Activated naive CD8-positive, alpha-beta T cell (primary cell): ENCODE measurements around the gene MTA1.

ENCODE experiments used
- H3K27ac Mint-ChIP-seq: one replicate; pipeline ENCODE4 v1.8.0; 2021; ENCODE audit warnings: mixed read lengths
- H3K27me3 Mint-ChIP-seq: one replicate; pipeline ENCODE4 v1.8.0; 2021; ENCODE audit warnings: mixed read lengths
- H3K36me3 Mint-ChIP-seq: one replicate; pipeline ENCODE4 v1.8.0; 2021; ENCODE audit warnings: mixed read lengths
- H3K4me1 Mint-ChIP-seq: one replicate; pipeline ENCODE4 v1.8.0; 2021; ENCODE audit warnings: low read depth, mixed read lengths
- H3K4me3 Mint-ChIP-seq: one replicate; pipeline ENCODE4 v1.8.0; 2021; ENCODE audit warnings: mild to moderate bottlenecking, mixed read lengths
- H3K9me3 Mint-ChIP-seq: one replicate; pipeline ENCODE4 v1.8.0; 2021; ENCODE audit warnings: low read depth, mixed read lengths

Gene MTA1

GRCh38 chr14:105448706-105449111 is 29.1 kb downstream of the MTA1 start:
- no peak overlapping the region for H3K4me3 Mint-ChIP-seq
- H3K36me3 Mint-ChIP-seq: peaks cover 3% of the 10 kb centered on the region
- no peaks in the 10 kb centered on the region for H3K4me1 Mint-ChIP-seq
- no peaks in the 10 kb centered on the region for H3K9me3 Mint-ChIP-seq
- no peak overlapping the region for H3K27ac Mint-ChIP-seq
- H3K27me3 Mint-ChIP-seq: no peaks in the 10 kb centered on the region

DNA sequence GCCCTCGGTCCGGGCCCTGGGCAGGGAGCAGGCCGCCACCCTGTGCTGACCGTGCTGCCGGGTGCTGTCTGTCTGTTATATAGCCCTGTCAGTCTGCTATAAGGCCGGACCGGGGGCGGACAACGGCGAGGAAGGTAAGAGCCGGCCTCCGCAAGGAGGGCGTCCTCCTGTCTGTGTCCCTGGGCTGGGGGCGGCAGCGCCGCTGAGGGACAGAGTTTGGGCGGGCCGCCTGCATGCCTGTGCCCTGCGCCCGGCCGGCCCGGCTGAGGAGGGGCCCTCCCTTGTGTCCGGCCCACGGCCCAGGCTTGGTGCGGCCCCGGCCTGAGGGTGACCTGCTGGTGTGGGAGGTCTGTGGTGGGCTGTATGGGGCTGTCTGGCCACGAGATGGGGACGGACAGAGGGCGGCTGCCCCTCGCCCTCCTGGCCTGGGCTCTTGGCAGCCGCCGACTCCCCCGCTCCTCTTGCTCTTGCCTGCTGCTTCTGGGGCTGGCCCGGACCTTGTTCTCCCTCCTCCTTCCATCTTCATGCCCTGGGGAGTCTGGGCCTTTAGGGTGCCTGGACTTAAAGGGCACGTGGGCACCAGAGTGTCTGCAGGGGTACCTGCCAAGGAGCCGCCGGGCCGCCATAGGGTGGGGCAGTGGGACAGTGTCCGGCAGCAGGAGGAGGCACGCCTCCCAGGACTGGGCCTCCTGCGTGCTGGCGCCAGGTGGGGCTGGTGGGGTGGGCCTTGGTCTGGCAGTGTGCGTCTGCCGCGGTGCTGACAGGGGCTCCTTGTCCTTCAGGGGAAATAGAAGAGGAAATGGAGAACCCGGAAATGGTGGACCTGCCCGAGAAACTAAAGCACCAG is 29.9 kb downstream of the MTA1 start:
- H3K27me3 Mint-ChIP-seq: no peaks in the 10 kb centered on the region
- no peaks in the 10 kb centered on the region for H3K4me1 Mint-ChIP-seq
- peaks cover 3% of the 10 kb centered on the region for H3K36me3 Mint-ChIP-seq
- H3K4me3 Mint-ChIP-seq: no peak overlapping the region
- no peak overlapping the region for H3K27ac Mint-ChIP-seq
- no peaks in the 10 kb centered on the region for H3K9me3 Mint-ChIP-seq

GRCh38 chr14:105450123-105450505 is 30.5 kb downstream of the MTA1 start:
- Mint-ChIP-seq H3K4me1 (no peaks in the 10 kb centered on the region), H3K27ac (no peak overlapping the region), H3K9me3 (no peaks in the 10 kb centered on the region), H3K27me3 (no peaks in the 10 kb centered on the region), H3K4me3 (no peak overlapping the region), H3K36me3 (peaks cover 3% of the 10 kb centered on the region)

DNA sequence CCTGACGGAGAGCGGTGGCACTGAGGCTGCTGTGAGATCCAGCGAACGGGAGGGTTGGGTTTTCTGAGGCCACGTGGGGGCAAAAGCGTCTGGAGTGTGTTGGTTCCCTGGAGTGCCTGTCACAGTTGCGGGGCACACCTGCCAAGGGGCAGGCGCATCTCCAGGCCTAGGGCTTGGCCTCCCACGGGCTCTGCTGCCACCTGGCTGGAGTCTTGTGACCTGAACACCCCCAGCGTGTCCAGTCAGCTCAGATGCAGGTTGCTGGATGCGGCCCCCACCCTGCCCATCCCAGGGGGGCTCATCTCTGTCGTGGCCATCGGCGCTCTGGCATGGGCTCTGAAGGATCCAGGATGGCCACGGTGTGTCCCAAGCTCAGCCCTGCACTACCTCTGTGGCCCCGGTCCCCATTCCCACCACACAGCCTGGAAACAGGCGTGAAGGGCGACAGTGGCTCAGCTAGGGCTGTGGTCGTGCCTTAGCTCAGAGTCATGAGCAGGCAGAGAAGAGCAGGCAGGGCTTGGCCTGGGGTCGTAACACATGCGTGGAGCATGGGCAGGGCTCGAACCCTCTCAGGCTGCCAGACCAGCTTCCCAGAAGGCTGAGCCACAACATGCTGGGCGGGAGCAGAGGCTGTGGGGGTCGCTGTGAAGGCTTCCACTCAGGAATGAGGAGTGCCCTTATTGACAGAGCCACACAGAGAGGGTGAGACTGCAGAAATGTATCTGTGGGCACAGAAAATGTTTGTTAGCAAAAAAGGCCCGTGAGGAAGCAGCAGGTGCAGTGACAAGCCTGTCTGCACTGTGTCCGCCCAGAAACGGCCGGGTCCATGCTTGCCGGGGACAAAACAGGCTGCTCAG is 31.5 kb downstream of the MTA1 start:
- no peaks in the 10 kb centered on the region for H3K4me1 Mint-ChIP-seq
- H3K27ac Mint-ChIP-seq: no peak overlapping the region
- H3K9me3 Mint-ChIP-seq: no peaks in the 10 kb centered on the region
- peaks cover 3% of the 10 kb centered on the region for H3K36me3 Mint-ChIP-seq
- no peaks in the 10 kb centered on the region for H3K27me3 Mint-ChIP-seq
- no peak overlapping the region for H3K4me3 Mint-ChIP-seq

DNA sequence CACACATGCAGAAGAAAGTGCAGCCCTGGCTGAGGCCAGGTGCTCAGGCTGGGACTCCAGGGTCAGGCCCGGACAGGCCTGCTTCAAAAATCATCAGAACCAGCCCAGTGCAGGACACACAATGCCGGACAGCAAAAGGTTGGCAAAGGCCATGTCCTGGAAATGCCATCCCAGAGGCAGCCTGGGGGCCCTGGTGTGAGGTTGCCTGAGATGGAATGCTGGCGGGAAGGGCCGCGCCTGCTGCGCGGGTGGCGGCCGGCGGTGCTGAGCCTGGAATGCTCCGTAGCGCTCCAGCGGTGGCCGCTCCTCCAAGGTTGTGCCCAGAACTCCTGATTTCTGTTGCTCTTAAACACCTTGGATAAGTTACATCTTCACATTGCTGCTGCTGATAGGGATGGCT is 33.3 kb downstream of the MTA1 start:
- no peaks in the 10 kb centered on the region for H3K27me3 Mint-ChIP-seq
- peaks cover 3% of the 10 kb centered on the region for H3K36me3 Mint-ChIP-seq
- H3K4me1 Mint-ChIP-seq: no peaks in the 10 kb centered on the region
- no peaks in the 10 kb centered on the region for H3K9me3 Mint-ChIP-seq
- no peak overlapping the region for H3K27ac Mint-ChIP-seq
- no peak overlapping the region for H3K4me3 Mint-ChIP-seq

GRCh38 chr14:105453847-105454246 is 34.2 kb downstream of the MTA1 start:
- H3K9me3 Mint-ChIP-seq: no peaks in the 10 kb centered on the region
- H3K27me3 Mint-ChIP-seq: no peaks in the 10 kb centered on the region
- no peak overlapping the region for H3K4me3 Mint-ChIP-seq
- H3K4me1 Mint-ChIP-seq: no peaks in the 10 kb centered on the region
- peaks cover 3% of the 10 kb centered on the region for H3K36me3 Mint-ChIP-seq
- H3K27ac Mint-ChIP-seq: no peak overlapping the region

GRCh38 chr14:105455086-105455640 is 35.5 kb downstream of the MTA1 start:
- no peaks in the 10 kb centered on the region for H3K4me1 Mint-ChIP-seq

DNA sequence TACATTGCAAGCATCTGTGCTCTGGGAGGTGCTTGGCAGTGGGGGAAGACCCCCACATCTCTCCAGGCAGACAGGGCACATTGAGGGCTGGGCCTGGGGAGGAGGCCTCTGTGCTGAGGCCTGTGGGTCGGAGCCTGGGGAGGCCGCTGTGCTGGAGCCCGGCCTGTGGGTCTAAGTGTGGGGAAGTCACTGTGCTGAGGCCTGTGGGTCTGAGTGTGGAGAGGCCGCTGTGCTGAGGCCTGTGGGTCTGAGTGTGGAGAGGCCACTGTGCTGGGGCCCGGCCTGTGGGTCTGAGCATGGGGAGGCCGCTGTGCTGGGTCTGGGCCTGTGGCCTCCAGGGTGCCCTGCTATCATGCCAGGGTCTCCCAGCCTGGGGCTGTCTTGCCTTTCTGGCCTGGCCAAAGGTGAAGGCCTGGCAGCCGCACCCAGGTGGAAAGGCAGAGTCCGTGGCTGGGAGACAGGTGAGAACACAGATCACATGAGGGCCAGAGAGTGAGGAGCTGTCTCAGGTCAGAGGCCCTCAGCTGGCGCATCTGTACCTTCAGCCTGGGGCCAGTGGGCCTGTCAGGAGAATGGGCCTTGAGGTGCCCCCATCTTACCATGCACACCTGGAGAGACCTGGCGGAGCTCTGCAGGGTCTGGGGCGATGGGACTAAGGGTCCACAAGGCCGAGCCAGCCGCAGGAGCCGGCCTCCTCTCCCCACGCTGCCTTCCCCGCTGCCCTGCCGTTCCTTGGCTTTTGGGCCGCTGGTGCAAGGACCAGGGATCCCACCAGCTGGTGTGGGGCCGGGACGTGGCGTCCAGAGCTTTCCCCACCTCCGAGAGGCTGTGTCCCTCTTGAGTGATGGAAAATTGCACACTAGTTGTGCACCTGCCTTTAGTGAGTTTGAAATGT is 36.4 kb downstream of the MTA1 start:
- H3K27ac Mint-ChIP-seq: no peak overlapping the region
- peaks cover 3% of the 10 kb centered on the region for H3K36me3 Mint-ChIP-seq
- H3K4me1 Mint-ChIP-seq: no peaks in the 10 kb centered on the region
- H3K4me3 Mint-ChIP-seq: no peak overlapping the region
- H3K9me3 Mint-ChIP-seq: no peaks in the 10 kb centered on the region
- no peaks in the 10 kb centered on the region for H3K27me3 Mint-ChIP-seq

More at GRCh38 chr14:105455086-105455640, 35.5 kb downstream of the MTA1 start:
- H3K9me3 Mint-ChIP-seq: no peaks in the 10 kb centered on the region
- no peak overlapping the region for H3K27ac Mint-ChIP-seq
- H3K27me3 Mint-ChIP-seq: no peaks in the 10 kb centered on the region
- H3K36me3 Mint-ChIP-seq: peaks cover 3% of the 10 kb centered on the region
- no peak overlapping the region for H3K4me3 Mint-ChIP-seq

DNA sequence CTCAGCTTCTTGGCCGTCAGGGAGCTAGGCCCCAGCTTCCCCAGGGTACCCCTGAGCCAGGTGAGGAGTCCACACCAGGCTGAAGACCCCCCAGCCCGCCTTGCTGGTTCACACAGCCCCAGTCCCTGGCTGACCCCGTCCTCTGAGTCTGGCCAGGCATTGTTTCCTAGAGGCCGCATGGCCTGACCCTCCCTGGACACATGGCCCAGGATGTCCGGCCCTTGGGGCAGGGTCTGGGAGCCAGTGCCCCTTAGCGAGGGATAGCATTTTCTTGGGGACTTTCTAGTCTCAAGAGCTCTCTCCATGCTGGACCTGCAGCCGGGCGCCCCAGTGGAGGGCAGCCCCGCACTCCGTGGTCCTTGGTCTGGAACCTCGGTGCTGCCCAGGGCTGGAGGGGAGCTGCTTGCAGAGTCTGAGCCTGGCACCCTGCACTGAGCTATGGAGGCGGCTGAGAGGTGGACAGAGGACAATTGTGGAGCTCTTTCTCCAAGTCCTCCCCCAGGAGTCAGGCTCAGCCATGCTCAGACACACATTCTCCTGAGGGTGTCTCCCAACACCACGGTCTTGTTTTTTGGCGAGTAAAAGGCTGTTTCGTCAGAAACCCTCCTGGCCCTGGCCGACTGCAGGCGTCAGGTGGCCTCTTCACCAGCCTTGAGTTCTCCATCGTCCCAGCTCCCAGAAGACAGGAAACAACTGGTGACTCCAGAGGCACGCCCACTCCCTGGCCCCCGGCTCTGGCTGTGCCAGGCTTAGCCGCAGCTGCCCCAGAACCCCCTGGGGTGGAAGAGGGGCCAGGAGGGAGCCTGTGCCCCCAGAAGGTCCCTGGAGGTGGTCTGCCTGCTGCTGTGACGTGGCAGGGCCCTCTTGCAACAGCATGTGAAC is 37.4 kb downstream of the MTA1 start:
- H3K27me3 Mint-ChIP-seq: no peaks in the 10 kb centered on the region
- H3K36me3 Mint-ChIP-seq: peaks cover 3% of the 10 kb centered on the region
- H3K4me1 Mint-ChIP-seq: no peaks in the 10 kb centered on the region
- H3K4me3 Mint-ChIP-seq: no peak overlapping the region
- no peaks in the 10 kb centered on the region for H3K9me3 Mint-ChIP-seq
- H3K27ac Mint-ChIP-seq: no peak overlapping the region

DNA sequence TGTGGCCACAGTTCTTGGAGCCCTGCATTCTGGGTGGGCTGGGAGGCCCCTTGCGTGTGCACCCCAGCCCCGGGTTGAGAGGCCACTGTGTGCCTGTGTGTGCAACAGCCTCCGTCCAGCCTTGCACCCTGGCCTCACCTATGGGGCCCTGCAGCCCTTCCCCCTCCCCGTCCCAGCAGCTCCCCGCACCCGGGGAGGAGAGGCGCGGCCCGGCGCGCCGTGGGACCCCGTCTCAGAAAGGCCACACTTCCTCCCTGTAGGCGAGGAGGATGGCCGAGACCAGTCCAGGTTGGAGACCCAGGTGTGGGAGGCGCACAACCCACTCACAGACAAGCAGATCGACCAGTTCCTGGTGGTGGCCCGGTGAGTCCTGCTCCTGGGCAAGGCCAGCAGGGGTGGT is 38.4 kb downstream of the MTA1 start:
- H3K4me3 Mint-ChIP-seq: no peak overlapping the region

GRCh38 chr14:105458571-105458970 is 38.9 kb downstream of the MTA1 start:
- Mint-ChIP-seq H3K36me3 (no peaks in the 10 kb centered on the region), H3K4me1 (no peaks in the 10 kb centered on the region), H3K27ac (no peak overlapping the region), H3K27me3 (no peaks in the 10 kb centered on the region), H3K9me3 (no peaks in the 10 kb centered on the region), H3K4me3 (no peak overlapping the region)

More for the DNA sequence above, 38.4 kb downstream of the MTA1 start:
- H3K4me1 Mint-ChIP-seq: no peaks in the 10 kb centered on the region
- H3K36me3 Mint-ChIP-seq: no peaks in the 10 kb centered on the region
- H3K27me3 Mint-ChIP-seq: no peaks in the 10 kb centered on the region
- H3K27ac Mint-ChIP-seq: no peak overlapping the region
- H3K9me3 Mint-ChIP-seq: no peaks in the 10 kb centered on the region

- Mint-ChIP-seq H3K36me3 (no peaks in the 10 kb centered on the region), H3K9me3 (no peaks in the 10 kb centered on the region), H3K27me3 (no peaks in the 10 kb centered on the region), H3K27ac (no peak overlapping the region), H3K4me3 (no peak overlapping the region), H3K4me1 (no peaks in the 10 kb centered on the region)
Observed at GRCh38 chr14:105460116-105460515, 40.5 kb downstream of the MTA1 start.

DNA sequence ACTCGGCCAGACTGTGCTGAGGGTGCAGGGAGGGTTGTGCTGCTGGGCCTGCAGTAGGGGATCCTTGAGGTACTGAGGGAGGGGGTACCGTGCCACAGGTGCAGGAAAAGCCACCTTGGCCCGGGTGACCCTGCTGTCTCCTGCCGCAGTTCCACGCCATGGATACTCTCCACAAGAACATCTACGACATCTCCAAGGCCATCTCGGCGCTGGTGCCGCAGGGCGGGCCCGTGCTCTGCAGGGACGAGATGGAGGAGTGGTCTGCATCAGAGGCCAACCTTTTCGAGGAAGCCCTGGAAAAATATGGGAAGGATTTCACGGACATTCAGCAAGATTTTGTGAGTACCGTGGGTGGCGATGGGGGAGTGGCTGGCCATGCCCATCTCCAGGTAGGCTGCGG is 41.0 kb downstream of the MTA1 start:
- H3K27ac Mint-ChIP-seq: no peak overlapping the region
- H3K27me3 Mint-ChIP-seq: no peaks in the 10 kb centered on the region
- H3K4me3 Mint-ChIP-seq: no peak overlapping the region
- no peaks in the 10 kb centered on the region for H3K9me3 Mint-ChIP-seq
- no peaks in the 10 kb centered on the region for H3K36me3 Mint-ChIP-seq
- no peaks in the 10 kb centered on the region for H3K4me1 Mint-ChIP-seq

DNA sequence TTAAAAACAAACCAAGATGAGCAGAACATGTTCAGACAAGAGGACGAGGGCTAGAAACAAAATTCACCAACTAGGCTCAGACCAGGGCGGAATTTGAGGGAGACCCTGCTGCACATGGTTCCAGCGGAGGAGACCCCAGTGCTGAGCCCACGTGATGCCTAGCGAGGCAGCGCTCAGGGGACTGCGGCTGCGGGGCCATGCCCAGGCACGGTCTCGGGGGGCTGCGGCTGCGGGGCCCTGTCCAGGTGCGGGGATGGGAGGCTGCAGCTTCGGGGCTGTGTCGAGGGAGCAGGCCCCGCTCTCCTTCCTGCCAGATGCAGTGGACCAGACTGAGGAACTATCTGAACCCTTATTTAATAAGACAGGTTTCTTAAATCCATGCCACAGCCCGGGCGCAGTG is 42.3 kb downstream of the MTA1 start:
- H3K9me3 Mint-ChIP-seq: no peaks in the 10 kb centered on the region
- no peaks in the 10 kb centered on the region for H3K27me3 Mint-ChIP-seq
- no peak overlapping the region for H3K27ac Mint-ChIP-seq
- H3K4me1 Mint-ChIP-seq: no peaks in the 10 kb centered on the region
- no peak overlapping the region for H3K4me3 Mint-ChIP-seq
- H3K36me3 Mint-ChIP-seq: no peaks in the 10 kb centered on the region
